ENCODE data around the gene IL1A. TPM values are rescaled to one million over a fixed set of nuclear protein-coding genes. Genes with fewer than 3 reads are reported as not detected.
"Not testable (repeated sequence)": the region's sequence is repeated elsewhere in the genome, so short reads cannot be mapped to it uniquely, and the experiment has no call there.

IL1A gene, protein sequence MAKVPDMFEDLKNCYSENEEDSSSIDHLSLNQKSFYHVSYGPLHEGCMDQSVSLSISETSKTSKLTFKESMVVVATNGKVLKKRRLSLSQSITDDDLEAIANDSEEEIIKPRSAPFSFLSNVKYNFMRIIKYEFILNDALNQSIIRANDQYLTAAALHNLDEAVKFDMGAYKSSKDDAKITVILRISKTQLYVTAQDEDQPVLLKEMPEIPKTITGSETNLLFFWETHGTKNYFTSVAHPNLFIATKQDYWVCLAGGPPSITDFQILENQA
- polyA plus RNA-seq (ENCODE audit: insufficient read length in 12 of 12): under 1 TPM in 3 of 12 donors, not detected in 9; 0.08 to 0.28 (median 0.18) TPM
- long read RNA-seq, donor 1: 0 reads
- long read RNA-seq, donor 2: 0 reads
- long read RNA-seq, donor 3: 0 reads
- long read RNA-seq, donor 4: 0 reads
- long read RNA-seq, donor 5: 0 reads
- long read RNA-seq, donor 6: 0 reads
- long read RNA-seq, donor 7: 0 reads
- long read RNA-seq, donor 8: 0 reads
- long read RNA-seq, donor 9: 0 reads
- long read RNA-seq, donor 10: 0 reads
- long read RNA-seq, donor 11: 0 reads

GRCh38 chr2:112784199-112785189 is at the start of gene IL1A:
Gene IL1A, minus strand, starts transcription at chr2:112784493. Its CDS starts 723 bp downstream, at chr2:112783770.
- DNase-seq: no peak

DNA sequence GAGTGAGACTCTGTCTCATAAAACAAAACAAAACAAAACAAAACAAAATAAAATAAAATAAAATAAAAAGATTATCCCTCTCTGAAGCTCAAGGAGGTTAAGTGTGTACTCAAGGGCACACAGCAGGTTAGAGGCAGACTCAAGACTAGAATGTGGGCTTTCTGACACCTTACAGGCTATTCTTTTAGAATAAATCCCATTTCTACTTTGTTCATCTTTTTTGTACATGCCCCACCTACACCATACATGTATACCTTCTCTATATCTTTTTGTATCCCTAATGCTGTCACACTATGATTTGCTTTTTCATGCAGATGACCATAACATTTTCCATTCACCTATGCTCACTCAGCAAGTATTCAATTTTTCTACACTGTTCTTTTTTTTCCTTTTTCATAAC is 49.7 kb upstream of the IL1A start:
- DNase-seq: no peak

DNA sequence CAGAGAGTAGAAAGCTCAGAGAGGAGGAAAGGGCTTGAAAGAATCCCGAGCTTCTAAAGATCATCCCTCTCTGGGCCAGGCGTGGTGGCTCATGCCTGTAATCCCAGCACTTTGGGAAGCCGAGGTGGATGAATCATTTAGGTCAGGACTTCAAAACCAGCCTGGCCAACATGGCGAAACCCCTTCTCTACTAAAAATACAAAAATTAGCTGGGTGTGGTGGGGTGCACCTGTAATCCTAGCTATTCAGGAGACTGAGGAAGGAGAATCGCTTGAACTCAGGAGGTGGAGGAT is 49.3 kb upstream of the IL1A start:
- DNase-seq: not testable (repeated sequence)

DNA sequence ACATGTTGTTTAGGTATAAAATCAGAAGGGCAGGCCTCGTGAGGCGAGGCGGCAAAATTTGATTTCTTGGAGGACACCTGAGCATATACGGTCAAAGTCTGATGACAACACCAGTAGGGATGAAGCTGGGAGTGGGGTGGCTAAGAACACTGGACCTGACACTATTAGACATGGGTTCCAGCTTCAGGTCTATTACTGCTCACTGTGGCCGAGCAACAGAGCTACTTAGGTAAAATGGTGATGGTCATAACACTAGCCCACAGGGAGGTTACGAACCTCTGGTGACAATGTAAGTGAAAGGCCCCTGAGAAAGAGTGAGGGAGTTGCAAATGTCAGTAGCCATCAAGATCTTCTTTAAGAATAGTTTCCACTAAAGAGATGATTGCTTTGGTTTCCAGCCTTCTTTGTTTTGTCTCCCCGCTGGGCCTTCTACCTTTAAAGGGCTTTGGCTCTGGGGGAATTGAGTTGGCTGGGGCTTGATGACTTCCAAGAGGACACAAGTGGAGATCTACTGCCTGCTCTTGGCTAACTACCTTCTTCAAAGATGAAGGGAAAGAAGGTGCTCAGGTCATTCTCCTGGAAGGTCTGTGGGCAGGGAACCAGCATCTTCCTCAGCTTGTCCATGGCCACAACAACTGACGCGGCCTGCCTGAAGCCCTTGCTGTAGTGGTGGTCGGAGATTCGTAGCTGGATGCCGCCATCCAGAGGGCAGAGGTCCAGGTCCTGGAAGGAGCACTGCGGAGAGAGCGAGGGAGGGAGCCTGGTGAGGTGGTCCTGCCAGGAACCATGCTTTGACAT is 48.7 kb upstream of the IL1A start:
- DNase-seq: no peak

GRCh38 chr2:112831946-112832840 is 47.9 kb upstream of the IL1A start:
- no peak for DNase-seq

DNA sequence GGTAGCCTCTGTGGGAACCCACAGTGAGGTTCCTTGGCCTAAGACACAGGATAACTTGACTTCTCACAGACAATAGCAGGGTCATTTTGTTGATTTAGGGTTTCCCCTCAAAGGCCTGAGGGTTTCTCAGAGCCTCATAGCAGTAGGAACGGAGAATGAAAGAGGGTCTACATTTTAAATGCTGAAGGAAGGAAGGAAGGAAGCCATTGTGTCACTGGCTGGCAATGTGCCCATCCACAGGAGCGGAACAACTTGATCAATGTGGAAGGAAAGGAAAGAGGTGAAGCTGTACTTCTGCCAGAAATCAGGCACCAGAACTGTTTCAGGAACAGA is 47.2 kb upstream of the IL1A start:
- no peak for DNase-seq

GRCh38 chr2:112830682-112831512 is 46.6 kb upstream of the IL1A start:
- no peak for DNase-seq

DNA sequence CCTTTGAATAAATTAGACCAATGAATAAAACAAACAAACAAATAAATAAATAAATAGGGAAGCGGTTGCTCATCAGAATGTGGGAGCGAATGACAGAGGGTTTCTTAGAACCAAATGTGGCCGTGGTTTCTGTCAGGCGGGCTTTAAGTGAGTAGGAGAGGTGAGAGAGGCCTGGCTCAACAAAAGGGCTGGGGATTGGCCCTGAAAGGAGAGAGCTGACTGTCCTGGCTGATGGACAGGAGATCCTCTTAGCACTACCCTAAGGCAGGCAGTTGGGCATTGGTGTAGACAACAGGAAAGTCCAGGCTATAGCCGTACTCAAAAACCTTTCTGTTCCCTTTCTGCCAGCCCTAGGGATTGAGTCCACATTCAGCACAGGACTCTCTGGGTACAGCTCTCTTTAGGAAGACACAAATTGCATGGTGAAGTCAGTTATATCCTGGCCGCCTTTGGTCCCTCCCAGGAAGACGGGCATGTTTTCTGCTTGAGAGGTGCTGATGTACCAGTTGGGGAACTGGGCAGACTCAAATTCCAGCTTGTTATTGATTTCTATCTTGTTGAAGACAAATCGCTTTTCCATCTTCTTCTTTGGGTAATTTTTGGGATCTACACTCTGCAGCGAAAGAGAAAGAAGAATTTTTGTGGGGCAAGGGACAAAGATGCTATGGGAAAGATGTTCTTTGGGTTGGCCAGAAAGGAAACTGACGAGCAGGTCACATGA is 45.8 kb upstream of the IL1A start:
- DNase-seq: no peak

DNA sequence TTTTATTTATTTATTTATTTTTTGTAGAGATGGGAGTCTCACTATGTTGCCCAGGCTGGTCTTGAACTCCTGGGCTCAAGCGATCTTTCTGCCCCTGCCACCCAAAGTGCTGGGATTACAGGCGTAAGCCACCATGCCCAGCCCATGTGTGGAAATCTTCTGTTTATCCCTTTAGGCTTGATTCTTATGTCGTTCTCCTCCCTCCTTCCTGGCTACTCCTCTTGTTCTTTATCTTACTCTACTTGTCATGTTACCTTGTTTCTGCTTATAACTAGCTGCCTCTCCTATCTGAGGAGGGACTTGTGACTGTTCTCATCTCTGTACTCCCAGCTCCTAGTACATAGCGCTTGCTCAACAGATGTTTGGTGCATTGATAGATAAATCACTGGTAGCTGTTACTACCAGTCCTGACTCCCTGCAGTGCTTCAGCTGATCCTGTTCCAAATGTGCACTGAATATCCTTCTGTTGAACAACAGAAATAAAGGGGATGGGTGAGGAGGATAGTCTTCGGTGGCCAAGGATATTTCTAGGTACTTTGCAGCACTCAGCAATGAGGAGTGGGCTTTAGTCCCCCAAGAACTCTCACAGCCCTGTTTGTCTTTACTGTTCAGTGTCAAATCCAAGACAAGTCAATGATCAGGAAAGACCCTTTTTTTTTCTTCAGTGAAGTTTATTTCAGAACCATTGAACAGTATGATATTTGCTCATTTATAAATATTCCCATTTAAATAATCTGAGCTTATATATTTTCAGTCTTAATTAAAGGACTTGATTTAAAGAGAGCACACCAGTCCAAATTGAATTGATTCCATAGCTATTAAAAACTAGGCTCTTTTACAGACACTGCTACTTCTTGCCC is 45.0 kb upstream of the IL1A start:
- DNase-seq: no peak

GRCh38 chr2:112828251-112828691 is 44.0 kb upstream of the IL1A start:
- no peak for DNase-seq

DNA sequence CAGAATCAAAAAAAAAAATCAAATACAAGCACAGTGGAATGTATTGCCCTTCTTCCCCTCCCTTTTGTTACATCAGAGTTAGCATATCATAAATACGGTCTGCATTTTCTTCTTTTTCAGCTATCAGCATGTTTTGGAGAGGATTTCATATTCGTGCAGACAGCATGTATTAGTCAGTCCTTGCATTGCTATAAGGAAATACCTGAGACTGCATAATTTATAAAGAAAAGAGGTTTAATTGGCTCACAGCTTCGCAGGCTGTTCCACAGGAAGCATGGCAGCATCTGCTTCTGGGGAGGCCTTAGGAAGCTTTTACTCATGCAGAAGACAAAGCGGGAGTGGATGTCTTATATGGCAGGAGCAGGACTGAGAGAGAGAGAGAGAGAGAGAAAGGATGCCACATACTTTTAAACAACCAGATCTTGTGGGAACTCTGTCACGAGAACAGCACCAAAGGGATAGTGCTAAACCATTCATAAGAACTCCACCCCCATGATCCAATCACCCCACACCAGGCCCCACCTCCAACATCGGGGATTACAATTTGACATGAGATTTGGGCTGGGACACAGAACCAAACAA is 43.4 kb upstream of the IL1A start:
- no peak for DNase-seq

GRCh38 chr2:112827009-112827408 is 42.7 kb upstream of the IL1A start:
- no peak for DNase-seq

DNA sequence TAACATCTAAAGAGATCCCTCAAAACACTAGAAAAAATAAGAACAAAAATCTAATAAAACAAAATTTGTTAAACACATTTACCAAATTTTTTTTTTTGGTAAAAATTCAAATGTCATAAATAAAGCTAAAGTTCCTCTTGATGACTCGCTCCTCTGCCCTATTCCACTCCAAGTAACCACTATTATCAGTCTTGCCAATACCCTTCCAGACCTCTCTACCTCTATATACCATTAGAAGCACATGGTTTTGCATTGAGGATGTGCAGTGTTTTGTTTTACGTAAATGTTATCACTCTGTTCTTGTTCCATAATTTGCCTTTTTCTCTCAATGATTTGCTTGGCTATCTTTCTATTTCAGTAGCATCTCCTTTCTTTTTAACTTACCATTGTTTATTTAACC is 41.4 kb upstream of the IL1A start:
- no peak for DNase-seq

- DNase-seq: no peak
Observed at GRCh38 chr2:112824694-112825085, 40.4 kb upstream of the IL1A start.

GRCh38 chr2:112821682-112822081 is 37.4 kb upstream of the IL1A start:
- no peak for DNase-seq

- no peak for DNase-seq
Observed at GRCh38 chr2:112821142-112821541, 36.8 kb upstream of the IL1A start.

DNA sequence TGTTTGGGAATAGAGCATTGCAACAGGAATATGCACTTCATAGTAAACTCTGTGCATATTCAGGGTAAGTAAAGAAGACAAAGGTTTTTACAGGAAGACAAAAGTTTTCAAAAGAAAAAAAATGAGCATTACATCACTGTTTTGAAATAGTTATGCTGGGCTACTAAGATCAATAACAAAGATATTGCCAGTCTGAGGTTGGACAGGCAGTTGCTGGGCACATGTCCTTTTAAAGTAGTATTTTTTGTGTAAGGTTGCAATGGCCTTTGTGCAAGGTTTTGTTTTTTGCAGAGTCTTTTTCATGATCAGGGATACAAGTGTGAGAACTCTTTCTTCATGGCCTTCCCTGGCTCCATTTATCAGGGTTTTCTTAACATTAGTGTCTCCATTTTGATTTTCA is 36.0 kb upstream of the IL1A start:
- no peak for DNase-seq

- DNase-seq: no peak
Observed at GRCh38 chr2:112819081-112819480, 34.8 kb upstream of the IL1A start.
